ENCODE results near the gene MRPS2.
"Not testable (repeated sequence)": the region's sequence is repeated elsewhere in the genome, so short reads cannot be mapped to it uniquely, and the experiment has no call there.

The MRPS2 gene

GRCh38 chr9:135501261-135502167, 1.0 kb downstream of the MRPS2 start:
- peak; percentile 78 for DNase-seq

GRCh38 chr9:135502168-135502872, 1.8 kb downstream of the MRPS2 start:
- DNase-seq, result no peak

- no peak for DNase-seq
Measured at GRCh38 chr9:135502873-135503321, 2.4 kb downstream of the MRPS2 start.

GRCh38 chr9:135503371-135504261, 3.1 kb downstream of the MRPS2 start:
- no peak for DNase-seq

- peak; percentile 83 for DNase-seq
Measured at GRCh38 chr9:135504262-135505243, 4.1 kb downstream of the MRPS2 start.

- DNase-seq, result no peak
Measured at GRCh38 chr9:135505406-135506187, 5.1 kb downstream of the MRPS2 start.

GRCh38 chr9:135506327-135507103, 6.0 kb downstream of the MRPS2 start:
- peak; percentile 83 for DNase-seq

- peak; percentile 55 for DNase-seq
Measured at GRCh38 chr9:135507104-135508035, 6.9 kb downstream of the MRPS2 start.

- DNase-seq, result peak; percentile 31
Measured at GRCh38 chr9:135508211-135508820, 7.8 kb downstream of the MRPS2 start.

- DNase-seq, result no peak
Measured at GRCh38 chr9:135509458-135509857, 9.0 kb downstream of the MRPS2 start.

- peak; percentile 15 for DNase-seq
Measured at GRCh38 chr9:135512241-135512603, 11.7 kb downstream of the MRPS2 start.

GRCh38 chr9:135512904-135513303, 12.4 kb downstream of the MRPS2 start:
- peak; percentile 30 for DNase-seq

GRCh38 chr9:135513351-135513846, 12.9 kb downstream of the MRPS2 start:
- peak; percentile 38 for DNase-seq

- DNase-seq, result not testable (repeated sequence)
Measured at GRCh38 chr9:135513906-135514305, 13.4 kb downstream of the MRPS2 start.

- peak; percentile 12 for DNase-seq
Measured at GRCh38 chr9:135514342-135515082, 14.0 kb downstream of the MRPS2 start.

- peak; percentile 46 for DNase-seq
Measured at GRCh38 chr9:135515083-135515951, 14.8 kb downstream of the MRPS2 start.

All from islet precursor cell (in vitro differentiated cells).